HepG2 (cell line): Measurements from ENCODE around the gene TPP2. TPM values are rescaled to one million over a fixed set of nuclear protein-coding genes. Genes with fewer than 3 reads are reported as not detected.

Experiments used
- HNF4A ChIP-seq: sonication (generic); formaldehyde crosslinking; IDR thresholded peaks from 2 replicates; pipeline ENCODE4 v1.4.0; 2020; ENCODE audit warnings: missing genetic modification reagents
- MAFG ChIP-seq: sonication (generic); formaldehyde crosslinking; IDR thresholded peaks from 2 replicates; pipeline ENCODE4 v1.5.1; 2020; ENCODE audit warnings: mild to moderate bottlenecking, missing genetic modification reagents
- MIER3 ChIP-seq: IDR thresholded peaks from 2 replicates; pipeline ENCODE4 v1.6.1; 2016; ENCODE audit warnings: missing compliant biosample characterization, borderline replicate concordance
- PITX1 ChIP-seq: sonication (generic); formaldehyde crosslinking; IDR thresholded peaks from 2 replicates; pipeline ENCODE4 v1.5.1; 2020; ENCODE audit warnings: mild to moderate bottlenecking, missing genetic modification reagents
- SMYD3 ChIP-seq: sonication (generic); formaldehyde crosslinking; IDR thresholded peaks from 2 replicates; pipeline ENCODE4 v1.8.1; 2023; ENCODE audit warnings: mild to moderate bottlenecking, missing genetic modification reagents
- SOX6 ChIP-seq, 2 experiments: fragments of 450-650 bp in 1 of 2; sonication (generic) in 1 of 2; formaldehyde crosslinking in 1 of 2; IDR thresholded peaks; 2 replicates each; pipeline versions ENCODE4 v1.4.0 to v1.6.1; 2017 to 2020; ENCODE audit warnings: antibody characterized with exemption in 1 of 2, mild to moderate bottlenecking in 1 of 2, missing genetic modification reagents in 1 of 2
- THAP11 ChIP-seq: IDR thresholded peaks from 2 replicates; pipeline ENCODE4 v1.6.1; 2016; ENCODE audit warnings: missing biosample characterization, missing genetic modification reagents
- ZNF292 ChIP-seq: sonication (generic); formaldehyde crosslinking; IDR thresholded peaks from 2 replicates; pipeline ENCODE4 v1.8.1; 2022; ENCODE audit warnings: mild to moderate bottlenecking, low read depth, missing genetic modification reagents, borderline replicate concordance
- ZNF772 ChIP-seq: sonication (generic); formaldehyde crosslinking; IDR thresholded peaks from 2 replicates; pipeline ENCODE4 v1.5.0; 2020; ENCODE audit warnings: mild to moderate bottlenecking, missing genetic modification reagents
- polyA plus RNA-seq, 8 experiments: library from polyadenylated mRNA; depleted of rRNA in 3 of 8; stranded (reverse) in 7 of 8; unstranded in 1 of 8; fragments of >200 nt; fragmentation: Illumina TruSeq in 4 of 8; extraction: Trizol in 4 of 8; gene quantifications; 2 replicates each; pipeline versions ENCODE4 v1.2.1 to v1.2.3, GENCODE V29; 2011 to 2016; ENCODE audit warnings: low read depth in 4 of 8, missing spikeins in 1 of 8, mixed read lengths in 1 of 8; ENCODE audit not compliant: insufficient read depth in 1 of 8
- total RNA-seq, 5 experiments: library from RNA; depleted of rRNA; stranded (reverse); fragments of >200 nt; fragmentation: Illumina TruSeq; extraction: Trizol; gene quantifications; 2 replicates each; pipeline ENCODE4 v1.2.3, GENCODE V29; 2016; ENCODE audit warnings: low read depth in 1 of 5
- TF ChIP-seq, protein P1 (sequence below): sonication (generic); formaldehyde crosslinking; IDR thresholded peaks from 2 replicates; pipeline ENCODE4 v1.5.0; 2020; ENCODE audit warnings: mild to moderate bottlenecking, missing genetic modification reagents, moderate library complexity
- TF ChIP-seq, protein P2 (sequence below): sonication (generic); formaldehyde crosslinking; IDR thresholded peaks from 2 replicates; pipeline ENCODE4 v1.4.0; 2020; ENCODE audit warnings: mild to moderate bottlenecking, missing genetic modification reagents
- TF ChIP-seq, protein P3 (sequence below): sonication (generic); formaldehyde crosslinking; IDR thresholded peaks from 2 replicates; pipeline ENCODE4 v1.4.0; 2020; ENCODE audit warnings: missing genetic modification reagents
- TF ChIP-seq, protein P4 (sequence below): sonication (generic); formaldehyde crosslinking; IDR thresholded peaks from 2 replicates; pipeline ENCODE4 v1.5.0; 2020; ENCODE audit warnings: missing genetic modification reagents
- TF ChIP-seq, protein P5 (sequence below): sonication (generic); formaldehyde crosslinking; IDR thresholded peaks from 2 replicates; pipeline ENCODE4 v1.5.1; 2020; ENCODE audit warnings: mild to moderate bottlenecking, moderate library complexity, missing genetic modification reagents
- TF ChIP-seq, protein P6 (sequence below): IDR thresholded peaks from 2 replicates; pipeline ENCODE4 v1.6.1; 2016; ENCODE audit warnings: low read depth

TPP2 gene
- total and polyA plus RNA-seq, 2 of the 13 experiments (the other 11 are each of a cell fraction or from before 2014, with no cell fraction given) = 16.4 to 52.1 TPM

DNA sequence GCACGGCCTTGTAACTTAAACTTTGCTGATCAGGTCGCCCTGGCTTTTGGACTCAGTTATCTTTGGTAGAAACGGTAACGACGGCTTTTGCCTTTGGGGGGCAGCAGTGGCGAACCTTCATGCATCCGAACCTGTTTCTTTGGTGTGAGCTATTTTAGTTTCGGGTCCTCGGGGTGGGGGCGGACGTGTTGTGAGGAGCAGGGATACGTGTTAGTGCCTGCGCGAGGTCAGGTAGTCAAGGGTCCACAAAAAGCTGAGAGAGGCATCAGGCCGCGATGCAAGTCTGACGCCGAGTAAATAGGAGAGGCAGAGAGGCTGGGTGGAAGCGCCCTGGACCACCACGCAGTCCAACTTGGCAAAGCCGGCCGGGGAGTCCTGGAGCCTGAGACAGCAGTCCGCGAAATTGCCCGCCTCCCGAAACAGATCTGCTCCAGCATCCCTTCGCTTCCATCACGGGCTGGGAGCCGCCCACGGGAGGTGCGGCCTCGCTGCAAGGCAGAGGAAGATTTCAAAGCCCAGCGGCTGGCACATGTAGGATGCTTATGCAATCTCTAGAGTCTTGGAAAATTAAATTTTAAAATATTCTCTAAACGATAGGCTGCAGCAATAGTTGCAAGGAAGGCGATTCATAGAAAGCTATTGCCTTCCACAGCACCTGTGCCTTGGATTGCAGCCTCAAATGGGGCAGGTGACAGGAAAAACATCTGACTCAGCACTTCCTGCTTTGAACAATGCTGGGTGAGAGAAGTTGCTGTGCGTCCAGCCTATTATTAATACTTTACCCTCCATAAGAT, 4.6 kb upstream of the TPP2 start (continued):
- TF ChIP-seq, protein P1, sequence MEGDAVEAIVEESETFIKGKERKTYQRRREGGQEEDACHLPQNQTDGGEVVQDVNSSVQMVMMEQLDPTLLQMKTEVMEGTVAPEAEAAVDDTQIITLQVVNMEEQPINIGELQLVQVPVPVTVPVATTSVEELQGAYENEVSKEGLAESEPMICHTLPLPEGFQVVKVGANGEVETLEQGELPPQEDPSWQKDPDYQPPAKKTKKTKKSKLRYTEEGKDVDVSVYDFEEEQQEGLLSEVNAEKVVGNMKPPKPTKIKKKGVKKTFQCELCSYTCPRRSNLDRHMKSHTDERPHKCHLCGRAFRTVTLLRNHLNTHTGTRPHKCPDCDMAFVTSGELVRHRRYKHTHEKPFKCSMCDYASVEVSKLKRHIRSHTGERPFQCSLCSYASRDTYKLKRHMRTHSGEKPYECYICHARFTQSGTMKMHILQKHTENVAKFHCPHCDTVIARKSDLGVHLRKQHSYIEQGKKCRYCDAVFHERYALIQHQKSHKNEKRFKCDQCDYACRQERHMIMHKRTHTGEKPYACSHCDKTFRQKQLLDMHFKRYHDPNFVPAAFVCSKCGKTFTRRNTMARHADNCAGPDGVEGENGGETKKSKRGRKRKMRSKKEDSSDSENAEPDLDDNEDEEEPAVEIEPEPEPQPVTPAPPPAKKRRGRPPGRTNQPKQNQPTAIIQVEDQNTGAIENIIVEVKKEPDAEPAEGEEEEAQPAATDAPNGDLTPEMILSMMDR (CRISPR knock-in tag) = peak; percentile 87
- TF ChIP-seq THAP11 (CRISPR knock-in tag) (0 out of 2 replicates have a peak, but pooled peaks have one; percentile 32), MAFG (CRISPR knock-in tag) (peak; percentile 86), HNF4A (CRISPR knock-in tag) (peak; percentile 42; the same call in 1 of the 2 replicates), MIER3 (CRISPR knock-in tag) (0 out of 2 replicates have a peak, but pooled peaks have one; percentile 23), PITX1 (CRISPR knock-in tag) (0 out of 2 replicates have a peak, but pooled peaks have one; percentile 16), ZNF772 (CRISPR knock-in tag) (0 out of 2 replicates have a peak, but pooled peaks have one; percentile 26), SMYD3 (CRISPR knock-in tag) (no peak), SOX6 (IDR thresholded peaks at IDR 0.05) (no peak), SOX6 (CRISPR knock-in tag; IDR thresholded peaks at IDR 0.05) (0 out of 2 replicates have a peak, but pooled peaks have one; percentile 43), ZNF292 (CRISPR knock-in tag) (0 out of 2 replicates have a peak, but pooled peaks have one; percentile 31)
- TF ChIP-seq, protein P2, sequence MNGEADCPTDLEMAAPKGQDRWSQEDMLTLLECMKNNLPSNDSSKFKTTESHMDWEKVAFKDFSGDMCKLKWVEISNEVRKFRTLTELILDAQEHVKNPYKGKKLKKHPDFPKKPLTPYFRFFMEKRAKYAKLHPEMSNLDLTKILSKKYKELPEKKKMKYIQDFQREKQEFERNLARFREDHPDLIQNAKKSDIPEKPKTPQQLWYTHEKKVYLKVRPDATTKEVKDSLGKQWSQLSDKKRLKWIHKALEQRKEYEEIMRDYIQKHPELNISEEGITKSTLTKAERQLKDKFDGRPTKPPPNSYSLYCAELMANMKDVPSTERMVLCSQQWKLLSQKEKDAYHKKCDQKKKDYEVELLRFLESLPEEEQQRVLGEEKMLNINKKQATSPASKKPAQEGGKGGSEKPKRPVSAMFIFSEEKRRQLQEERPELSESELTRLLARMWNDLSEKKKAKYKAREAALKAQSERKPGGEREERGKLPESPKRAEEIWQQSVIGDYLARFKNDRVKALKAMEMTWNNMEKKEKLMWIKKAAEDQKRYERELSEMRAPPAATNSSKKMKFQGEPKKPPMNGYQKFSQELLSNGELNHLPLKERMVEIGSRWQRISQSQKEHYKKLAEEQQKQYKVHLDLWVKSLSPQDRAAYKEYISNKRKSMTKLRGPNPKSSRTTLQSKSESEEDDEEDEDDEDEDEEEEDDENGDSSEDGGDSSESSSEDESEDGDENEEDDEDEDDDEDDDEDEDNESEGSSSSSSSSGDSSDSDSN (CRISPR knock-in tag) = peak; percentile 38; the same call in 1 of the 2 replicates
- TF ChIP-seq, protein P3, sequence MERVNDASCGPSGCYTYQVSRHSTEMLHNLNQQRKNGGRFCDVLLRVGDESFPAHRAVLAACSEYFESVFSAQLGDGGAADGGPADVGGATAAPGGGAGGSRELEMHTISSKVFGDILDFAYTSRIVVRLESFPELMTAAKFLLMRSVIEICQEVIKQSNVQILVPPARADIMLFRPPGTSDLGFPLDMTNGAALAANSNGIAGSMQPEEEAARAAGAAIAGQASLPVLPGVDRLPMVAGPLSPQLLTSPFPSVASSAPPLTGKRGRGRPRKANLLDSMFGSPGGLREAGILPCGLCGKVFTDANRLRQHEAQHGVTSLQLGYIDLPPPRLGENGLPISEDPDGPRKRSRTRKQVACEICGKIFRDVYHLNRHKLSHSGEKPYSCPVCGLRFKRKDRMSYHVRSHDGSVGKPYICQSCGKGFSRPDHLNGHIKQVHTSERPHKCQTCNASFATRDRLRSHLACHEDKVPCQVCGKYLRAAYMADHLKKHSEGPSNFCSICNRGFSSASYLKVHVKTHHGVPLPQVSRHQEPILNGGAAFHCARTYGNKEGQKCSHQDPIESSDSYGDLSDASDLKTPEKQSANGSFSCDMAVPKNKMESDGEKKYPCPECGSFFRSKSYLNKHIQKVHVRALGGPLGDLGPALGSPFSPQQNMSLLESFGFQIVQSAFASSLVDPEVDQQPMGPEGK (CRISPR knock-in tag) = 0 out of 2 replicates have a peak, but pooled peaks have one; percentile 18
- TF ChIP-seq, protein P4, sequence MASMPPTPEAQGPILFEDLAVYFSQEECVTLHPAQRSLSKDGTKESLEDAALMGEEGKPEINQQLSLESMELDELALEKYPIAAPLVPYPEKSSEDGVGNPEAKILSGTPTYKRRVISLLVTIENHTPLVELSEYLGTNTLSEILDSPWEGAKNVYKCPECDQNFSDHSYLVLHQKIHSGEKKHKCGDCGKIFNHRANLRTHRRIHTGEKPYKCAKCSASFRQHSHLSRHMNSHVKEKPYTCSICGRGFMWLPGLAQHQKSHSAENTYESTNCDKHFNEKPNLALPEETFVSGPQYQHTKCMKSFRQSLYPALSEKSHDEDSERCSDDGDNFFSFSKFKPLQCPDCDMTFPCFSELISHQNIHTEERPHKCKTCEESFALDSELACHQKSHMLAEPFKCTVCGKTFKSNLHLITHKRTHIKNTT (CRISPR knock-in tag) = no peak
- TF ChIP-seq, protein P5, sequence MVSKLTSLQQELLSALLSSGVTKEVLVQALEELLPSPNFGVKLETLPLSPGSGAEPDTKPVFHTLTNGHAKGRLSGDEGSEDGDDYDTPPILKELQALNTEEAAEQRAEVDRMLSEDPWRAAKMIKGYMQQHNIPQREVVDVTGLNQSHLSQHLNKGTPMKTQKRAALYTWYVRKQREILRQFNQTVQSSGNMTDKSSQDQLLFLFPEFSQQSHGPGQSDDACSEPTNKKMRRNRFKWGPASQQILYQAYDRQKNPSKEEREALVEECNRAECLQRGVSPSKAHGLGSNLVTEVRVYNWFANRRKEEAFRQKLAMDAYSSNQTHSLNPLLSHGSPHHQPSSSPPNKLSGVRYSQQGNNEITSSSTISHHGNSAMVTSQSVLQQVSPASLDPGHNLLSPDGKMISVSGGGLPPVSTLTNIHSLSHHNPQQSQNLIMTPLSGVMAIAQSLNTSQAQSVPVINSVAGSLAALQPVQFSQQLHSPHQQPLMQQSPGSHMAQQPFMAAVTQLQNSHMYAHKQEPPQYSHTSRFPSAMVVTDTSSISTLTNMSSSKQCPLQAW (CRISPR knock-in tag) = peak; percentile 34; the same call in 1 of the 2 replicates
- TF ChIP-seq, protein P6, sequence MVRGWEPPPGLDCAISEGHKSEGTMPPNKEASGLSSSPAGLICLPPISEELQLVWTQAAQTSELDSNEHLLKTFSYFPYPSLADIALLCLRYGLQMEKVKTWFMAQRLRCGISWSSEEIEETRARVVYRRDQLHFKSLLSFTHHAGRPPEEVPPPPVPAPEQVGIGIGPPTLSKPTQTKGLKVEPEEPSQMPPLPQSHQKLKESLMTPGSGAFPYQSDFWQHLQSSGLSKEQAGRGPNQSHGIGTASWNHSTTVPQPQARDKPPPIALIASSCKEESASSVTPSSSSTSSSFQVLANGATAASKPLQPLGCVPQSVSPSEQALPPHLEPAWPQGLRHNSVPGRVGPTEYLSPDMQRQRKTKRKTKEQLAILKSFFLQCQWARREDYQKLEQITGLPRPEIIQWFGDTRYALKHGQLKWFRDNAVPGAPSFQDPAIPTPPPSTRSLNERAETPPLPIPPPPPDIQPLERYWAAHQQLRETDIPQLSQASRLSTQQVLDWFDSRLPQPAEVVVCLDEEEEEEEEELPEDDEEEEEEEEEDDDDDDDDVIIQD (CRISPR knock-in tag) = no peak
